Parathyroid adenoma (tissue), 2 donors: ENCODE results near the gene RCBTB2.
"Not testable (repeated sequence)": the region's sequence is repeated elsewhere in the genome, so short reads cannot be mapped to it uniquely, and the experiment has no call there.

ENCODE experiments used
- H2AFZ ChIP-seq: fragments of 300-600 bp; sonication (generic); one replicate; pipeline ENCODE4 v1.7.0; 2017; ENCODE audit warnings: antibody characterized with exemption, mild to moderate bottlenecking
- H3K27ac ChIP-seq: fragments of 300-600 bp; sonication (generic); one replicate; pipeline ENCODE4 v1.7.0; 2017
- H3K27me3 ChIP-seq: fragments of 300-600 bp; sonication (generic); one replicate; pipeline ENCODE4 v1.7.0; 2017; ENCODE audit warnings: low read length; ENCODE audit not compliant: control insufficient read depth, insufficient read depth
- H3K36me3 ChIP-seq: fragments of 300-600 bp; sonication (generic); one replicate; pipeline ENCODE4 v1.7.0; 2017; ENCODE audit warnings: low read length; ENCODE audit not compliant: control insufficient read depth, insufficient read depth
- H3K4me1 ChIP-seq: fragments of 300-600 bp; sonication (generic); one replicate; pipeline ENCODE4 v1.7.0; 2017; ENCODE audit warnings: control low read depth
- H3K4me2 ChIP-seq: fragments of 300-600 bp; sonication (generic); one replicate; pipeline ENCODE4 v1.7.0; 2017; ENCODE audit warnings: low read length
- H3K4me3 ChIP-seq: fragments of 300-600 bp; sonication (generic); one replicate; pipeline ENCODE4 v1.7.0; 2017; ENCODE audit warnings: low read depth, low read length
- H3K79me2 ChIP-seq: fragments of 300-600 bp; sonication (generic); one replicate; pipeline ENCODE4 v1.7.0; 2017; ENCODE audit warnings: control low read depth
- H3K9ac ChIP-seq: fragments of 300-600 bp; sonication (generic); one replicate; pipeline ENCODE4 v1.7.0; 2017; ENCODE audit warnings: mild to moderate bottlenecking
- H3K9me3 ChIP-seq: fragments of 300-600 bp; sonication (generic); one replicate; pipeline ENCODE4 v1.7.0; 2017; ENCODE audit warnings: low read length; ENCODE audit not compliant: control insufficient read depth
- TF ChIP-seq, protein P1 (sequence below): fragments of 300-600 bp; sonication (generic); IDR thresholded peaks from one replicate; pipeline ENCODE4 v1.7.0; 2017; ENCODE audit warnings: antibody characterized with exemption, mild to moderate bottlenecking
- donor health status: primary hyperparathyroidism.

The RCBTB2 gene

DNA sequence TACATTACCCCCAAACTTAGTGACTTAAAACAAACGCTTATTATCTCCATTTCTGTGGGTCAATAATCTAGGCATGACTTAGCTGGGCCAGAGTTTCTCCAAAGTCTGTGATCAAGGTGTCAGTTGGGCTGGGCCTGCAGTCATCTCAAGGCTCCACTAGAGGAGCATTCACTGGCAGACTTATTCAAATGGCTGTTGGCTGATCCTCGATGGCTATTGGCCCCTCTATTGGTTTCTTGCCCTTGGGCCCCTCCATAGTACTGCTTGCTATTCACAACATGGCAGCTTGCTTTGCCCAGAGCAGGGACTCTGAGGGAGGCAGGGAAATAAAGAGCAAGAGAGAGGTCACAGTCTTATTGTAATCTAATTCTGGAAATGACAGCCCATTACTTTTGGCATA, 57.6 kb downstream of the RCBTB2 start:
- Histone ChIP-seq H3K4me3 (no peak overlapping the region), H3K79me2 (no peaks in the 10 kb centered on the region), H2AFZ (no peak overlapping the region), H3K27ac (no peak overlapping the region), H3K27me3 (no peaks in the 10 kb centered on the region), H3K4me2 (no peak overlapping the region), H3K4me1 (no peaks in the 10 kb centered on the region), H3K9ac (no peak overlapping the region), H3K9me3 (no peaks in the 10 kb centered on the region), H3K36me3 (no peaks in the 10 kb centered on the region)
- TF ChIP-seq, protein P1, sequence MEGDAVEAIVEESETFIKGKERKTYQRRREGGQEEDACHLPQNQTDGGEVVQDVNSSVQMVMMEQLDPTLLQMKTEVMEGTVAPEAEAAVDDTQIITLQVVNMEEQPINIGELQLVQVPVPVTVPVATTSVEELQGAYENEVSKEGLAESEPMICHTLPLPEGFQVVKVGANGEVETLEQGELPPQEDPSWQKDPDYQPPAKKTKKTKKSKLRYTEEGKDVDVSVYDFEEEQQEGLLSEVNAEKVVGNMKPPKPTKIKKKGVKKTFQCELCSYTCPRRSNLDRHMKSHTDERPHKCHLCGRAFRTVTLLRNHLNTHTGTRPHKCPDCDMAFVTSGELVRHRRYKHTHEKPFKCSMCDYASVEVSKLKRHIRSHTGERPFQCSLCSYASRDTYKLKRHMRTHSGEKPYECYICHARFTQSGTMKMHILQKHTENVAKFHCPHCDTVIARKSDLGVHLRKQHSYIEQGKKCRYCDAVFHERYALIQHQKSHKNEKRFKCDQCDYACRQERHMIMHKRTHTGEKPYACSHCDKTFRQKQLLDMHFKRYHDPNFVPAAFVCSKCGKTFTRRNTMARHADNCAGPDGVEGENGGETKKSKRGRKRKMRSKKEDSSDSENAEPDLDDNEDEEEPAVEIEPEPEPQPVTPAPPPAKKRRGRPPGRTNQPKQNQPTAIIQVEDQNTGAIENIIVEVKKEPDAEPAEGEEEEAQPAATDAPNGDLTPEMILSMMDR = no peak

DNA sequence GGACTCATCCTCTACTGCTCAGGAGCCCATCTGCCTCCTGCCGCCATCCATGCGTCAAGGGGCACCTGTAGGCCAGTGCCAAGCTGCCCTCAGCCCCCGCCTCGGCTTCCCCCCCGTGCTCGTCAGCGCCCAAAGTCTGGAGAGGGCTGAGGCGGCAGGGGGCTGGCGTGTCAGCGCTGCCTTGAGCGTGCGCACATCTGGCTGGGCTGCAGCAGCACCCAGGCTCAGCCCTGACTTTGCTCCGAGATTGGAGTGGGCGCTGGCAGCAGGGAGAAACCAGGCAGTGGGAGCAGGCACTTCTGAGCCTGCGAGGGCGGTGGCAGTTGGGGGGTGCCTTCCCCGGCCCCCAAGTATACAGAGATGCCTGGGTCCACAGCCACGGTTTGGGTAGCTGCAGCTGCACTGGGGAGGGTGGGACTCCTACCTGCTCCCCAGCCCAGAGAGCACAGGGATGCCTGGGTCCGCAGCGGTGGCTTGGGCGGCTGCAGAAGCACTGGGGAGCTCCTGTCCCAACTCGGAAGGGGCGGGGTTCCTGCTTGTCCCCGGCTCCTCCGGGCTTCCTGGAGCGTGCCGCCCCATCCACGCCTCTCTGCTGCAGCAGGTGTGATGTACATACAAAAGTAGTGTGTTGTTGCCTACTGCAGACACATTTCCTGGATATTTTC, 75.2 kb downstream of the RCBTB2 start:
- no peaks in the 10 kb centered on the region for H3K36me3 ChIP-seq
- no peak overlapping the region for H3K9ac ChIP-seq
- H3K79me2 ChIP-seq = no peaks in the 10 kb centered on the region
- H2AFZ ChIP-seq = no peak overlapping the region
- H3K27ac ChIP-seq = no peak overlapping the region
- peaks cover 2% of the 10 kb centered on the region for H3K4me1 ChIP-seq
- H3K27me3 ChIP-seq = no peaks in the 10 kb centered on the region
- H3K9me3 ChIP-seq = no peaks in the 10 kb centered on the region
- H3K4me2 ChIP-seq = no peak overlapping the region
- TF ChIP-seq, protein P1 = no peak
- H3K4me3 ChIP-seq = no peak overlapping the region

DNA sequence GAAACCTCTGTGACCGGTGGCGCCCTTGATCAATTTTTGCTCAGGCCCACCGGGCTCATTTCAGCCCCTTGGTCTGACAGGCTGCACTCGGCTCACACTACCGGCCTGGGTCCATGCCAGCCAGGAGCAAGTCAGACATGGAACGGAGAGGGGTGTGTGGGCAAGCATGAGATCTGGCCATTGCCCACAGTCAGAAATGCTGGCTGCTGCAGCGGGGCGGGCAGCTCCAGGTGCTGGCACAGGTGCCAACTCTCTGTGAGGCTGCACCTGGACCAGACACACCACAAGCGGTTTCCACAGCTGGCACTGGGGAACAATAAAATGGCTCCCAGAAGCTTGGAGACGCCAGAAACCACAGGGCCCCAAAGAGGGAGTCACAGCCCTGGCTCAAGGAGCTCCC, 76.3 kb downstream of the RCBTB2 start:
- Histone ChIP-seq H3K27me3 (no peaks in the 10 kb centered on the region), H3K9ac (no peak overlapping the region), H3K4me2 (no peak overlapping the region), H3K79me2 (no peaks in the 10 kb centered on the region), H3K4me1 (peaks cover 2% of the 10 kb centered on the region), H3K4me3 (no peak overlapping the region), H3K36me3 (no peaks in the 10 kb centered on the region), H3K27ac (no peak overlapping the region), H2AFZ (no peak overlapping the region), H3K9me3 (no peaks in the 10 kb centered on the region)
- TF ChIP-seq, protein P1 = no peak

DNA sequence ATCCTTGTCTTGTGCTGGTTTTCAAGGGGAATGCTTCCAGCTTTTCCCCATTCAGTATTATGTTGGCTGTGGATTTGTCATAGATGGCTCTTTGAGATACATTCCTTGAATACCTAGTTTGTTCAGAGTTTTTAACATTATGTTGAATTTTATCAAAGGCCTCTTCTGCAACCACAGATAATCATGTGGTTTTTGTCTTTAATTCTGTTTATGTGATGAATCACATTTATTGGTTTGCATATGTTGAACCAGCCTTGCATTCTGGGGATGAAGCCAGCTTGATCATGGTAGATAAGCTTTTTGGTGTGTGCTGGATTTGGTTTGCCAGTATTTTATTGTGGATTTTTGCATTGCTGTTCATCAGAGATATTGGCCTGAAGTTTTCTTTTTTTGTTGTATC, 81.7 kb downstream of the RCBTB2 start:
- H3K79me2 ChIP-seq, H3K9ac ChIP-seq, H3K27ac ChIP-seq, H3K27me3 ChIP-seq, H3K4me1 ChIP-seq, H3K36me3 ChIP-seq, H2AFZ ChIP-seq, H3K9me3 ChIP-seq, H3K4me3 ChIP-seq, H3K4me2 ChIP-seq: not testable (repeated sequence)

DNA sequence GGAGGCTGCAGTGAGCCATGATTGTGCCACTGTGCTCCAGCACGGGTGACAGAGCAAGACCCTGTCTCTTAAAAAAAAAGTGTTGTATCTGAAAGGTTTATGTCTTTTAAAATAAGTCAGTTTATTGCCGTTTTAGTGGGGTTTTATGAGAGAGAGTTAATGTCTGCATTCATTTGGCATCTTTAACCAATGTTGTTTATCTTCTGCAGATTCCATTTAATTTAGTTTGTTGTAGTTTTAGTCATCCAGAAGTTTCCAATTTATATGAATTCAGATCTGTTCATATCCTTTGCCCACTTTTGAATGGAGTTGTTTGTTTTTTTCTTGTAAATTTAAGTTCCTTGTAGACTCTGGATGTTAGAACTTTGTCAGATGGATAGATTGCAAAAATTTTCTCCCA, 83.2 kb downstream of the RCBTB2 start:
- H3K79me2 ChIP-seq = no peaks in the 10 kb centered on the region
- no peaks in the 10 kb centered on the region for H3K36me3 ChIP-seq
- TF ChIP-seq, protein P1 = no peak
- H3K27me3 ChIP-seq = no peaks in the 10 kb centered on the region
- H2AFZ ChIP-seq = no peak overlapping the region
- H3K4me1 ChIP-seq = peaks cover 2% of the 10 kb centered on the region
- H3K9ac ChIP-seq = no peak overlapping the region
- no peak overlapping the region for H3K4me2 ChIP-seq
- H3K4me3 ChIP-seq = no peak overlapping the region
- H3K27ac ChIP-seq = no peak overlapping the region
- H3K9me3 ChIP-seq = no peaks in the 10 kb centered on the region
